ENCODE results near the gene IRGC.

GRCh38 chr19:43738780-43739211 lies 22.9 kb downstream of the IRGC start:
- TF ChIP-seq CTCF (IDR thresholded peaks at IDR 0.05), result no peak
- no peak for TF ChIP-seq POLR2A (IDR thresholded peaks at IDR 0.05)

All from ovary (tissue), 3 donors.